Liver (tissue), 3 donors: ENCODE results near the gene KRTAP5-4.

Experiments
- CTCF ChIP-seq: fragments of 150-350 bp; IDR thresholded peaks from 2 replicates; pipeline ENCODE4 v1.5.1; 2017; ENCODE audit warnings: improper control_type of control experiment, low read depth, low read length; ENCODE audit not compliant: missing input control
- GABPA ChIP-seq, 2 donors: IDR thresholded peaks in 1 of 2; conservative IDR thresholded peaks in 1 of 2; 2 replicates each; pipeline ENCODE4 v1.6.1; 2016; ENCODE audit warnings: antibody characterized with exemption in 2 of 2, mild to moderate bottlenecking in 1 of 2, moderate library complexity in 1 of 2
- REST ChIP-seq: IDR thresholded peaks from 2 replicates; pipeline ENCODE4 v1.6.1; 2016; ENCODE audit warnings: antibody characterized with exemption, mild to moderate bottlenecking
- YY1 ChIP-seq: IDR thresholded peaks from 2 replicates; pipeline ENCODE4 v1.6.1; 2016; ENCODE audit warnings: antibody characterized with exemption, mild to moderate bottlenecking
- donor health status: healthy.
- donor health status: healthy.

- TF ChIP-seq REST (no peak), GABPA (IDR thresholded peaks at IDR 0.05 in 1 of 2, conservative IDR thresholded peaks at IDR 0.05 in 1 of 2) (no peak), CTCF (no peak), YY1 (no peak)
Observed at GRCh38 chr11:1603629-1604028, 18.3 kb downstream of the KRTAP5-4 start.
